Suprapubic skin (tissue), 4 donors: ENCODE data around the gene CD180. TPM values are rescaled to one million over a fixed set of nuclear protein-coding genes. Genes with fewer than 3 reads are reported as not detected.

Experiments used
- DNase-seq, 2 donors: peaks; one replicate each; pipeline ENCODE4 v3.0.0-alpha.2; 2019; ENCODE audit warnings: low spot score in 2 of 2
- H3K27ac ChIP-seq: fragments of 200-600 bp; sonication (generic); one replicate; pipeline ENCODE4 v1.5.1; 2019
- H3K27me3 ChIP-seq: fragments of 200-600 bp; sonication (generic); one replicate; pipeline ENCODE4 v1.5.1; 2019
- H3K36me3 ChIP-seq: fragments of 200-600 bp; sonication (generic); one replicate; pipeline ENCODE4 v1.5.1; 2019
- H3K4me1 ChIP-seq: fragments of 200-600 bp; sonication (generic); one replicate; pipeline ENCODE4 v1.5.1; 2019
- H3K4me3 ChIP-seq: fragments of 200-600 bp; sonication (generic); one replicate; pipeline ENCODE4 v1.5.1; 2019; ENCODE audit warnings: mild to moderate bottlenecking
- H3K9me3 ChIP-seq: fragments of 200-600 bp; sonication (generic); one replicate; pipeline ENCODE4 v1.5.1; 2019
- CTCF ChIP-seq, 2 donors: fragments of 200-600 bp in 1 of 2; fragments of 450-650 bp in 1 of 2; sonication (generic) in 1 of 2; IDR thresholded peaks; one replicate each; pipeline ENCODE4 v1.5.1; 2016 to 2019; ENCODE audit warnings: antibody characterized with exemption in 2 of 2, mild to moderate bottlenecking in 1 of 2, moderate library complexity in 1 of 2
- EP300 ChIP-seq: sonication (generic); formaldehyde crosslinking; IDR thresholded peaks from one replicate; pipeline ENCODE4 v1.6.1; 2017; ENCODE audit warnings: antibody characterized with exemption
- POLR2A ChIP-seq, 2 donors: fragments of 450-650 bp; IDR thresholded peaks; one replicate each; pipeline ENCODE4 v1.6.1; 2017; ENCODE audit warnings: antibody characterized with exemption in 2 of 2, mild to moderate bottlenecking in 2 of 2, moderate library complexity in 2 of 2
- POLR2AphosphoS5 ChIP-seq, 3 donors: sonication (generic); formaldehyde crosslinking; IDR thresholded peaks; one replicate each; pipeline ENCODE4 v1.6.1; 2017; ENCODE audit warnings: antibody characterized with exemption in 3 of 3
- WGBS: methylation state at CpG from one replicate; pipeline ENCODE4 v1.1.5; 2018; 5-methylcytosine and 5-hydroxymethylcytosine counted together
- total RNA-seq, 4 donors: library from RNA; depleted of rRNA; stranded (reverse); fragments of >200 nt; gene quantifications; one replicate each; pipeline ENCODE4 v1.1.0, GENCODE V29; 2016

Gene CD180
- total RNA-seq, 4 donors from 2014 or later: 0.11 to 0.32 (median 0.18) TPM; not detected in 1

GRCh38 chr5:67221487-67222242 lies 25.1 kb upstream of the CD180 start:
- no peaks in the 10 kb centered on the region for H3K27me3 ChIP-seq
- TF ChIP-seq CTCF (IDR thresholded peaks at IDR 0.05): no peak
- no peak for TF ChIP-seq EP300
- no peak for TF ChIP-seq POLR2A (IDR thresholded peaks at IDR 0.05)
- TF ChIP-seq POLR2AphosphoS5 (IDR thresholded peaks at IDR 0.05): no peak
- peaks cover 2% of the 10 kb centered on the region for H3K4me1 ChIP-seq
- no peak overlapping the region for H3K4me3 ChIP-seq
- no peaks in the 10 kb centered on the region for H3K9me3 ChIP-seq
- H3K27ac ChIP-seq: no peak overlapping the region
- H3K36me3 ChIP-seq: no peaks in the 10 kb centered on the region
- WGBS: 78% methylated on average over 9 of the region's 9 CpGs
- no peak for DNase-seq

DNA sequence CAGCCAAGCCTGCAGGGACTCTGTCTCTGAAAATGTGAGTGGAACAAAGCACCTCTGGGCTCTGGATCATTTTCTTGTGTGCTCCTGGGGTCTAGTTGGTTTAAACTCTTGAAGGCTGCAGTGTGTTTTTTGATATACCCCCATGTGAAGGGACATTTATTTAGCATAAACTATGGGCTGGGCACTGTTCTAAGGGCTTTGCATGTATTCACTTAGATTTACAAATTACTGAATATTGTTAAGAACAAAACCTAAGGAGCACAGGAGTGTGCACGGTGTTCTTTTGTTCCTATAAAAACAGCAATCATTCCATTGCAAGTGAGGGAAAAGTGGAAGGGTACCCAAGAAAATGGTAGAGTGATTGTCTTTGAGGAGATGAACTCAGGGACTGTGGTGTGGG lies 20.0 kb upstream of the CD180 start:
- H3K27me3 ChIP-seq: no peaks in the 10 kb centered on the region
- H3K4me1 ChIP-seq: peaks cover 16% of the 10 kb centered on the region
- H3K36me3 ChIP-seq: no peaks in the 10 kb centered on the region
- TF ChIP-seq CTCF (IDR thresholded peaks at IDR 0.05): no peak
- TF ChIP-seq POLR2A (IDR thresholded peaks at IDR 0.05): no peak
- no peak for TF ChIP-seq POLR2AphosphoS5 (IDR thresholded peaks at IDR 0.05)
- no peak for TF ChIP-seq EP300
- WGBS: 94% methylated on average over 1 of the region's 1 CpG
- H3K27ac ChIP-seq: peak overlapping the region; percentile 60
- no peak for DNase-seq
- peak overlapping the region; percentile 20 for H3K4me3 ChIP-seq
- no peaks in the 10 kb centered on the region for H3K9me3 ChIP-seq

DNA sequence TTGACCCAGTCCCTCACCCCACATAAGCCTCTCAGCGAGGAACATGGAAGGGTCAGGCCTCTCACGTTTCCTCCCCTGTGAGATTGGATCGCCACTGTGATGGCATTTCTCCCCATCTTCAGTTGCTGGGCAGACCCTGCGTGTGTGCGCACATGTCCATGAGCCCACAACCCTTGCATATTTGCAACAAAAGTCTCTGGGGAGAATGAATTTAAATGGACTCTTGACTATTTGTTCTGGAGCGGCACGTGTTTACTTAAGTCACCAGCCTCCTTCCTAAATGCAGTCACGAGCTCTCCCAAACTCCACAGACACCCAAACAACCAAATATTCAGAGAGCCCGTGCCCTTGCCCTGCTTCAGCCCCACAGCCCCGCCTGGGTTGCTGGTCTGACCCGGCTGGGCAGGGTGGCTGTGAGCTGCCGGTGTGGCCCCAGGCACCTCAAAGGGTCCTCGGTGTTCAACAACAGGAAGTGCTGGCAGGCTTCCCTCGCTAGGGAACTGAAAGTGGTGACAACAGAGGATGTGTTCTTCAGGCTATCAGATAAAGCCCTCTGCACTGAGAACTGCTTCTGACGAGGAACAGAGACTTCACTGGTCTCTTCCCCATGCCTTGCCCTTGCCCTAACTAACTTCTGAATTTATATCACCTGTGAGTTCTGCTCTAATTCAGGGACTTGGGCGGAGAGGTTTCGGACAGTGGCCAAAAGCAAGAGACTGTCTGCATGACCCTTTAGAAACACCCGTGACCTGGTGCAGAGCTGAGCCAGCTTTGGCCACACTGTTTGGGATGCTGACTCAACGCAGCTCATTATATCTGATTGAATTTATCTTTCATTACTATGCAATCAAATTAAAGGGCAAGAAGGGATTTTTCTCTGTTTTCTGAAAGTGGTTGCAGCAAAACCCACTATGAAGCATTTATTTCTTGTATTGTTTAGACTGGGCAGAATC lies 19.2 kb upstream of the CD180 start:
- no peaks in the 10 kb centered on the region for H3K36me3 ChIP-seq
- peak overlapping the region; percentile 20 for H3K4me3 ChIP-seq
- DNase-seq: peak; percentile 86
- TF ChIP-seq POLR2AphosphoS5 (IDR thresholded peaks at IDR 0.05) (no peak), CTCF (IDR thresholded peaks at IDR 0.05) (no peak), EP300 (no peak), POLR2A (IDR thresholded peaks at IDR 0.05) (no peak)
- no peaks in the 10 kb centered on the region for H3K9me3 ChIP-seq
- no peaks in the 10 kb centered on the region for H3K27me3 ChIP-seq
- peak overlapping the region; percentile 60 for H3K27ac ChIP-seq
- 58% methylated on average over 16 of the region's 19 CpGs for WGBS
- H3K4me1 ChIP-seq: peaks cover 16% of the 10 kb centered on the region

- Histone ChIP-seq H3K4me1 (peaks cover 16% of the 10 kb centered on the region), H3K36me3 (no peaks in the 10 kb centered on the region), H3K27ac (no peak overlapping the region), H3K4me3 (no peak overlapping the region), H3K9me3 (no peaks in the 10 kb centered on the region), H3K27me3 (no peaks in the 10 kb centered on the region)
- TF ChIP-seq POLR2A (IDR thresholded peaks at IDR 0.05) (no peak), EP300 (no peak), CTCF (IDR thresholded peaks at IDR 0.05) (no peak), POLR2AphosphoS5 (IDR thresholded peaks at IDR 0.05) (no peak)
- WGBS: 94% methylated on average over 12 of the region's 12 CpGs
- no peak for DNase-seq
These were observed 18.3 kb upstream of the CD180 start for GRCh38 chr5:67214707-67215447.
